Osteocyte (in vitro differentiated cells): Measurements from ENCODE around the gene PRELID2. TPM values are rescaled to one million over a fixed set of nuclear protein-coding genes. Genes with fewer than 3 reads are reported as not detected.
"Not testable (repeated sequence)": the region's sequence is repeated elsewhere in the genome, so short reads cannot be mapped to it uniquely, and the experiment has no call there.

Experiments used
- DNase-seq: peaks from one replicate; pipeline ENCODE4 v3.0.0; 2021; ENCODE audit warnings: mixed read lengths; ENCODE audit not compliant: unreplicated experiment; ENCODE audit errors: extremely low spot score
- H3K27ac Mint-ChIP-seq: one replicate; pipeline ENCODE4 v1.8.0; 2021; ENCODE audit warnings: mild to moderate bottlenecking, mixed read lengths; ENCODE audit not compliant: unreplicated experiment
- H3K27me3 Mint-ChIP-seq: one replicate; pipeline ENCODE4 v1.8.0; 2021; ENCODE audit warnings: mixed read lengths; ENCODE audit not compliant: unreplicated experiment
- H3K36me3 Mint-ChIP-seq: one replicate; pipeline ENCODE4 v1.8.0; 2021; ENCODE audit warnings: mixed read lengths; ENCODE audit not compliant: unreplicated experiment
- H3K4me1 Mint-ChIP-seq: one replicate; pipeline ENCODE4 v1.8.0; 2021; ENCODE audit warnings: mixed read lengths; ENCODE audit not compliant: unreplicated experiment
- H3K4me3 Mint-ChIP-seq: one replicate; pipeline ENCODE4 v1.8.0; 2021; ENCODE audit warnings: mild to moderate bottlenecking, moderate library complexity, mixed read lengths; ENCODE audit not compliant: unreplicated experiment
- H3K9me3 Mint-ChIP-seq: one replicate; pipeline ENCODE4 v1.8.0; 2021; ENCODE audit warnings: mixed read lengths; ENCODE audit not compliant: unreplicated experiment
- total RNA-seq: library from RNA; stranded (reverse); gene quantifications from 2 replicates; pipeline ENCODE4 v1.2.1, GENCODE V29; 2021
- TF ChIP-seq, protein P1 (sequence below): fragments of 200-600 bp; sonication (generic); IDR thresholded peaks from 2 replicates; pipeline ENCODE4 v1.5.0; 2021; ENCODE audit warnings: antibody characterized with exemption, mild to moderate bottlenecking, moderate library complexity

Gene PRELID2
- total RNA-seq, 1 donor from 2014 or later = 4.7 TPM

- no peak overlapping the region for H3K4me3 Mint-ChIP-seq
- H3K4me1 Mint-ChIP-seq = no peaks in the 10 kb centered on the region
- peaks cover 9% of the 10 kb centered on the region for H3K9me3 Mint-ChIP-seq
- no peaks in the 10 kb centered on the region for H3K27me3 Mint-ChIP-seq
- H3K27ac Mint-ChIP-seq = no peak overlapping the region
- TF ChIP-seq, protein P1, sequence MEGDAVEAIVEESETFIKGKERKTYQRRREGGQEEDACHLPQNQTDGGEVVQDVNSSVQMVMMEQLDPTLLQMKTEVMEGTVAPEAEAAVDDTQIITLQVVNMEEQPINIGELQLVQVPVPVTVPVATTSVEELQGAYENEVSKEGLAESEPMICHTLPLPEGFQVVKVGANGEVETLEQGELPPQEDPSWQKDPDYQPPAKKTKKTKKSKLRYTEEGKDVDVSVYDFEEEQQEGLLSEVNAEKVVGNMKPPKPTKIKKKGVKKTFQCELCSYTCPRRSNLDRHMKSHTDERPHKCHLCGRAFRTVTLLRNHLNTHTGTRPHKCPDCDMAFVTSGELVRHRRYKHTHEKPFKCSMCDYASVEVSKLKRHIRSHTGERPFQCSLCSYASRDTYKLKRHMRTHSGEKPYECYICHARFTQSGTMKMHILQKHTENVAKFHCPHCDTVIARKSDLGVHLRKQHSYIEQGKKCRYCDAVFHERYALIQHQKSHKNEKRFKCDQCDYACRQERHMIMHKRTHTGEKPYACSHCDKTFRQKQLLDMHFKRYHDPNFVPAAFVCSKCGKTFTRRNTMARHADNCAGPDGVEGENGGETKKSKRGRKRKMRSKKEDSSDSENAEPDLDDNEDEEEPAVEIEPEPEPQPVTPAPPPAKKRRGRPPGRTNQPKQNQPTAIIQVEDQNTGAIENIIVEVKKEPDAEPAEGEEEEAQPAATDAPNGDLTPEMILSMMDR = no peak
- DNase-seq = no peak
- H3K36me3 Mint-ChIP-seq = no peaks in the 10 kb centered on the region
These were observed 96.9 kb downstream of the PRELID2 start for GRCh38 chr5:145738227-145738626.

DNA sequence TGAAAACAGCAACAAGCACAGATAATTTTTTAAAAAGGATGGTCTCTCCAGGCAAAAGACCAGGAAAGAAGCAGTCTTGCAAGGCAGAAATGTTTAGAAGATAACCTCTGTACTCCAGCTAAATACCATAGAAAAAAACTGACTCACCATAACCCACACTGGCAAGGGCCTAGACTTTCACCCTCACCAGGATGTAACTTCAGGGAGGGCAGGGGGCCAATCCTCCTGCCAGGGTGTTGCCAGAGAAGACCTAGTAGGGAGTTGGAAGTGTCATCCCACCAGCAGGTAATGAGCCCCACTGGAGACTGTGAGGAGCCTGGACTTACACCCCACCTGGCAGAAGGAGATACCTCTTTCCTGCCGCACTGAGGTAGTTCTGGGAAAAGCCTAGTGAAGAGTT, 97.6 kb downstream of the PRELID2 start:
- Mint-ChIP-seq H3K36me3 (no peaks in the 10 kb centered on the region), H3K4me1 (no peaks in the 10 kb centered on the region), H3K9me3 (peaks cover 11% of the 10 kb centered on the region), H3K27ac (no peak overlapping the region), H3K4me3 (no peak overlapping the region), H3K27me3 (no peaks in the 10 kb centered on the region)
- DNase-seq = no peak
- TF ChIP-seq, protein P1 = no peak

DNA sequence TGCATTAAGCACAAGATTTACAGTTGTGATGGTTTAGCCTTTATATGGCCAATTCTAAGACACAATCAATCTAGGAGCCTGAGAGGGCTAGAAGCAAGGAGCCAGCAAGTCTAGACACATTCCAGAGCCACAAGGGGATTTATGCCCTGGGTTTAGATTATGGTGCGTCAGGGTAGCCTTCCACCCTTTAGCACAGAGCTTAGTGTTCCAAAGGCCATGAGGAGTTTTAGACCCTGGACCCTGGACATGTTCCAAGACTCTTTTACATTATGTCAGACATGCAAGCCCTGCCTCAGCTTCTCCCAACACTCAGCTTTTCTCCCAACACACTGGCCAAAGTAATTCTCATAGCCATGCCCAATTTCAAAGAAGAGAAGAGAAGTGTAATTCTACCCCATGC, 105.2 kb downstream of the PRELID2 start:
- not testable (repeated sequence) for H3K36me3 Mint-ChIP-seq, H3K4me3 Mint-ChIP-seq, H3K27ac Mint-ChIP-seq, DNase-seq, H3K4me1 Mint-ChIP-seq, H3K27me3 Mint-ChIP-seq
- H3K9me3 Mint-ChIP-seq = peaks cover 54% of the 10 kb centered on the region

DNA sequence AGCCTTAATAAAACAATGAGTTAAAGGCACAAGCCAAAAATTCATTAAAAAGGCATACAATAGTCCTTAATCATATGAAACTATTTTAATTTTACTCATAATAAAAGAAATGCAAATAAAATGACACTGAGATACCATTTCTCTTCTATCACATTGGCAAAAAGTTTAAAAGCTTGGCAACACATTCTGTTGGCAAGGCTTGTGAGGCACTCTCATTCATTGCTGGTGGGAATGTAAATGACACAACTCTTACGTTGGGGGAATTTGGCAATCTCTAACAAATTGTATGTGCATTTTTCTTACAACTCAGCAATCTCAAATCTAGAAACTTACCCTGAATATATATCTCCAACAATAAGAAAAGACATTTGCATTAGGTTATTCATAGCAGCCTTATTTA, 111.6 kb downstream of the PRELID2 start:
- H3K4me1 Mint-ChIP-seq = no peaks in the 10 kb centered on the region
- DNase-seq = no peak
- H3K4me3 Mint-ChIP-seq = no peak overlapping the region
- peaks cover 7% of the 10 kb centered on the region for H3K36me3 Mint-ChIP-seq
- no peak overlapping the region for H3K27ac Mint-ChIP-seq
- H3K9me3 Mint-ChIP-seq = peaks cover 26% of the 10 kb centered on the region
- H3K27me3 Mint-ChIP-seq = no peaks in the 10 kb centered on the region
- TF ChIP-seq, protein P1 = no peak

GRCh38 chr5:145718956-145719355, 116.2 kb downstream of the PRELID2 start:
- H3K36me3 Mint-ChIP-seq = no peaks in the 10 kb centered on the region
- no peak overlapping the region for H3K4me3 Mint-ChIP-seq
- H3K4me1 Mint-ChIP-seq = no peaks in the 10 kb centered on the region
- no peak overlapping the region for H3K27ac Mint-ChIP-seq
- H3K27me3 Mint-ChIP-seq = no peaks in the 10 kb centered on the region
- DNase-seq = no peak
- TF ChIP-seq, protein P1 = peak; percentile 60
- H3K9me3 Mint-ChIP-seq = no peaks in the 10 kb centered on the region

DNA sequence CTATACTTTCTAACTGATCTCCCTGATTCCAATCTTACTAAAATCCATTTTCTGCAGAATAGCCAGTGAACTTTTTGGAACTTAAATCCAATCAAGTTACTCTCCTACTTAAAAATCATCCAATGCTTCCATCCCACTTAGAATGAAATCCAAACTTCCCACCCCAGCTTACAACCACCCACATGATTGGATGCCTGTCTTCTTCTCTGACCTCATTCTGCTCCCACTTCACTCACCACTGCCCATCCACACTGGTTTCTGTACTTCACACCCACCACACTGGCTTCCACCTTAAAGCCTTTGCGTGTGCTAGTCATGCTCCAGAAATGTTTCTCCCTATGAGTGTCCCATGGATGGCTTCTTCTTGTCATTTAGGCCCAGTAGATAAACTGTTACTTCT, 119.7 kb downstream of the PRELID2 start:
- no peak overlapping the region for H3K27ac Mint-ChIP-seq
- H3K4me3 Mint-ChIP-seq = no peak overlapping the region
- H3K36me3 Mint-ChIP-seq = no peaks in the 10 kb centered on the region

More for the DNA sequence above, 119.7 kb downstream of the PRELID2 start:
- TF ChIP-seq, protein P1 = no peak
- Mint-ChIP-seq H3K9me3 (no peaks in the 10 kb centered on the region), H3K4me1 (no peaks in the 10 kb centered on the region), H3K27me3 (no peaks in the 10 kb centered on the region)
- no peak for DNase-seq
